Colonic mucosa (tissue), 4 donors: ENCODE results near the gene RCE1. TPM values are rescaled to one million over a fixed set of nuclear protein-coding genes. Genes with fewer than 3 reads are reported as not detected.

Experiments used
- DNase-seq: peaks from one replicate; pipeline ENCODE4 v3.0.0-alpha.2; 2020
- H3K27ac ChIP-seq: fragments of 200-600 bp; one replicate; pipeline ENCODE4 v1.8.0; 2021
- H3K27me3 ChIP-seq: fragments of 200-600 bp; one replicate; pipeline ENCODE4 v1.8.0; 2021
- H3K36me3 ChIP-seq: fragments of 200-600 bp; one replicate; pipeline ENCODE4 v1.8.0; 2021
- H3K4me1 ChIP-seq: fragments of 200-600 bp; one replicate; pipeline ENCODE4 v1.8.0; 2021; ENCODE audit warnings: mild to moderate bottlenecking
- H3K4me3 ChIP-seq: fragments of 200-600 bp; one replicate; pipeline ENCODE4 v1.8.0; 2021
- H3K9ac ChIP-seq, 2 donors: one replicate each; pipeline ENCODE4 v1.7.0; 2013; ENCODE audit warnings: control low read depth in 2 of 2, low read depth in 2 of 2, low read length in 2 of 2
- H3K9me3 ChIP-seq: fragments of 200-600 bp; one replicate; pipeline ENCODE4 v1.8.0; 2021
- CTCF ChIP-seq: fragments of 200-600 bp; IDR thresholded peaks from one replicate; pipeline ENCODE4 v1.8.0; 2022; ENCODE audit warnings: antibody characterized with exemption, mild to moderate bottlenecking
- intact Hi-C: fragments of 100-400 bp; cut with DNase I; formaldehyde crosslinking; loops from one replicate; pipeline ENCODE4 v1.14.1; 2022
- total RNA-seq, 2 donors: library from RNA; stranded (reverse); fragmentation: NEBNext Ultra II Directional in 1 of 2; extraction: Animal tissue kit (Norgen Biotek cat#: 25700) in 1 of 2; gene quantifications; one replicate each; pipeline ENCODE4 v1.2.1, GENCODE V29; 2021
- donor health status: healthy.
- donor health status: DM: no; HTN: no; CAD: no.
- donor health status: DM: no; HTN: no; CAD: no.

The RCE1 gene
- total RNA-seq, 2 donors from 2014 or later, result 27.0 to 35.9 TPM

GRCh38 chr11:66845876-66846212 is 2.6 kb downstream of the RCE1 start:
- intact Hi-C loops, result no loop called here
- H3K27ac ChIP-seq, result no peak overlapping the region
- no peaks in the 10 kb centered on the region for H3K9me3 ChIP-seq
- H3K4me3 ChIP-seq, result no peak overlapping the region
- peaks cover 10% of the 10 kb centered on the region for H3K36me3 ChIP-seq
- no peak for DNase-seq
- H3K4me1 ChIP-seq, result peaks cover 12% of the 10 kb centered on the region
- H3K27me3 ChIP-seq, result no peaks in the 10 kb centered on the region
- no peak for TF ChIP-seq CTCF
- H3K9ac ChIP-seq, result no peak overlapping the region

- no peak overlapping the region for H3K9ac ChIP-seq
- no peak overlapping the region for H3K27ac ChIP-seq
- peaks cover 12% of the 10 kb centered on the region for H3K4me1 ChIP-seq
- no peak overlapping the region for H3K4me3 ChIP-seq
- TF ChIP-seq CTCF, result no peak
- H3K27me3 ChIP-seq, result no peaks in the 10 kb centered on the region
- intact Hi-C loops, result no loop called here
- H3K9me3 ChIP-seq, result no peaks in the 10 kb centered on the region
- no peak for DNase-seq
- H3K36me3 ChIP-seq, result peaks cover 10% of the 10 kb centered on the region
Measured at GRCh38 chr11:66846671-66847091, 3.4 kb downstream of the RCE1 start.

- Histone ChIP-seq H3K4me1 (peaks cover 5% of the 10 kb centered on the region), H3K36me3 (peaks cover 10% of the 10 kb centered on the region)
Measured at GRCh38 chr11:66847461-66848232, 4.4 kb downstream of the RCE1 start.

GRCh38 chr11:66848671-66849500 is 5.6 kb downstream of the RCE1 start:
- Histone ChIP-seq H3K27ac (no peak overlapping the region), H3K27me3 (no peaks in the 10 kb centered on the region), H3K36me3 (peaks cover 10% of the 10 kb centered on the region), H3K4me3 (no peak overlapping the region), H3K4me1 (peaks cover 5% of the 10 kb centered on the region), H3K9me3 (no peaks in the 10 kb centered on the region), H3K9ac (no peak overlapping the region)
- DNase-seq, result no peak
- TF ChIP-seq CTCF, result no peak
- intact Hi-C loops, result no loop called here

More at GRCh38 chr11:66847461-66848232, 4.4 kb downstream of the RCE1 start:
- Histone ChIP-seq H3K27ac (no peak overlapping the region), H3K27me3 (no peaks in the 10 kb centered on the region), H3K4me3 (no peak overlapping the region), H3K9me3 (no peaks in the 10 kb centered on the region), H3K9ac (no peak overlapping the region)
- no peak for TF ChIP-seq CTCF
- DNase-seq, result no peak
- intact Hi-C loops, result no loop called here

- H3K9ac ChIP-seq, result no peak overlapping the region
- no peak for DNase-seq
- intact Hi-C loops, result no loop called here
Measured at GRCh38 chr11:66849501-66850234, 6.4 kb downstream of the RCE1 start.

More at GRCh38 chr11:66849501-66850234, 6.4 kb downstream of the RCE1 start:
- Histone ChIP-seq H3K9me3 (no peaks in the 10 kb centered on the region), H3K36me3 (peaks cover 10% of the 10 kb centered on the region), H3K27ac (no peak overlapping the region), H3K4me3 (no peak overlapping the region), H3K27me3 (no peaks in the 10 kb centered on the region), H3K4me1 (peaks cover 1% of the 10 kb centered on the region)
- TF ChIP-seq CTCF, result no peak
